Mesenteric fat pad (tissue), 1 donor: ENCODE results near the gene ZNF862. TPM values are rescaled to one million over a fixed set of nuclear protein-coding genes. Genes with fewer than 3 reads are reported as not detected.

ENCODE experiments used
- DNase-seq: peaks from one replicate; pipeline ENCODE4 v3.0.0-alpha.2; 2020; ENCODE audit warnings: low spot score
- long read RNA-seq: library from polyadenylated mRNA; unstranded; transcript quantifications from one replicate; pipeline ENCODE4 v2.0.0, GENCODE V29; 2020
- total RNA-seq: library from RNA; stranded (reverse); fragmentation: NEBNext Ultra II Directional; extraction: Animal tissue kit (Norgen Biotek cat#: 25700); gene quantifications from one replicate; pipeline ENCODE4 v1.2.1, GENCODE V29; 2021
- donor health status: DM: yes; HTN: yes; CAD: no.

ZNF862 gene
- 9.4 TPM for total RNA-seq
- long read RNA-seq, partial matches to known transcripts, result 1 of 6 reads
- long read RNA-seq, other reads (novel, unspliced or antisense), result 4 of 6 reads

DNA sequence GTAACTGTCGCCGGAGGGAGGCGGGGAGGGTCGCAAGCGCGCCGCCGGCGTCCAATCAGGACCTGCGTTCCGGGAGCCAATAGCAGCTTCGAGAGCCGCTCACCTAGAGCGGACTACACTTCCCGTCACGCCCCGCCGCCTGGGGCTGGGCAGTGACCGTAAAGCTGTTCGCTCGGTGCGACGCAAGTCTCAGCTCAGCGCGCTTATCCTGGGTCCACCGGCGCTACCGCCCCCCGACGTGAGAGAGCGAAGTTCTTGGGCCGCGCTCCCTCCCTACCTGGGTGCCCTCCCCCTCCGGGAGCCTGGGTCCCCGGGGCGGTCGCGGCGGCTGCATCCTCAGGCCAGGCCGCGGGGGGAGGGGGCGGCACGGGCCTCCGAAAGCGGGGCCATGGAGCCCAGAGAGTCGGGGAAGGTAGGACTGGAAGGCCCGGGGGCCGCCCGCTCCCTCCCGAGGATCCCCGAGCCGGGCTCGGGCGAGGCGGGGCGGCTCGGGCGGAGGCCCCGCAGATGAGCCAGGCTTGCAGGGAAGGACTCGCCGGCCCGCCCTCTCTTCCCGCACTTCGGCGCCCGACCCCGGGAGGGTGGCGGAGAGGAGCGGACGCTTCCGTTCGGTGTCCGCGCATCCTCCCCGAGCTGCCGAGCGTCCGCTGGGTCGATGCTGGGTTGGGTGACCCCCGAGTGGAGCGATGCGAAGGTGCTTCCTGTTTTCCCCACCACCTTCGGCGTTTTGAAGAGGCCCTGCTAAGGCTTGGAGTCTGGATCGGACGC, at the start of gene ZNF862:
Gene ZNF862, plus strand, starts transcription at position 152 of the 768 bp plus-strand sequence. Its CDS starts 237 bp downstream, at position 389.
- DNase-seq, result peak; percentile 99

DNA sequence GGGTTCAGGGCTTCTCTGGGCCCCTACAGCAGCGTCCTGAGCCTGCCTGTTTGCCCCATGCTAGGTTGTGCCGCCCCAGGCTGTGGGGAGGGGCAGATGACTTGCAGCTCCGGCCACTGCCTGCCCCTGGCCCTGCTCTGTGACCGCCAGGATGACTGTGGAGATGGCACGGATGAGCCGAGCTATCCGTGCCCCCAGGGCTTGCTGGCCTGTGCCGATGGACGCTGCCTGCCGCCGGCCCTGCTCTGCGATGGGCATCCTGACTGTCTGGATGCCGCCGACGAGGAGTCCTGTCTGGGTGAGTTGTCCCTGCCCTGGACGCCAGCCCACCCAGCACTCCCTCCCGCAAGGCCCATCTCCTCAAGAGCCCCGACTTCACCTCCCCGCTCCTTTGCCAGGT, 49.1 kb upstream of the ZNF862 start:
- no peak for DNase-seq

DNA sequence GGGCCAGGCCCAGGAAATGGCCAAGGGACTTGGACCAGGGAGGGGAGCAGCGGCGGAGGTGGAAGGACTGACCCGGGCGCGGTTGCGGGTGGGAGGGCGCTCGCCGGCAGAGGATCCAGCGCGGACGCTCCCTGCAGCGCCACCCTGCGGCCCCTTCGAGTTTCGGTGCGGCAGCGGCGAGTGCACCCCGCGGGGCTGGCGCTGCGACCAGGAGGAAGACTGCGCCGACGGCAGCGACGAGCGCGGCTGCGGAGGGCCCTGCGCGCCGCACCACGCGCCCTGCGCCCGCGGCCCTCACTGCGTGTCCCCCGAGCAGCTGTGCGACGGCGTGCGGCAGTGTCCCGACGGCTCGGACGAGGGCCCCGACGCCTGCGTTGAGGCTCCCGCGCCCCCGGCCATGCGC, 48.0 kb upstream of the ZNF862 start:
- no peak for DNase-seq

DNA sequence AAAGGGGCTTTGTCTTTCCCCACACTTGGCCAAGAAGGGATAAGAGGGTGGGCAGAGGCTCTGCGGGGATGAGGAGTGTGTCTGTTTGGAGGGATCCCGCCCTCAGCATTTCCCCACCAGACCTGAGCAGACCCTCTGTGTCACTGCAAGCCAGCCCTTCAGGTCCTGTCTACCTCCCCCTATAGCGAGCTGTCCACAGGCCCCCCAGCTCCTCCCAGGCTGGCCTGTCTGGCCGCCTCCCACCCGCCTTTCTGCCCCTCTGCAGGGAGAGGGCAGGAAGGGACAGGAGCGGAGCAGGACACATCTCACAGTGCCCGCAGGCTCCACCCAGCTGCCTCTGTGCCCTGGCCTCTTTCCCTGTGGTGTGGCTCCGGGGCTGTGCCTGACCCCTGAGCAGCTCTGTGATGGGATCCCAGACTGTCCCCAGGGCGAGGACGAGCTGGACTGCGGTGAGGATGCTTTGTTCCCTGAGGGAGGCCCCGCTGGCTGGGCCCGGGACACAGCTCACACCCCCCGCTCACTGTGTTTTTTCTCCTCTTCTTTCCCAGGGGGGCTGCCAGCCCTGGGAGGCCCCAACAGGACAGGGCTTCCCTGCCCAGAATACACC, 47.3 kb upstream of the ZNF862 start:
- no peak for DNase-seq

DNA sequence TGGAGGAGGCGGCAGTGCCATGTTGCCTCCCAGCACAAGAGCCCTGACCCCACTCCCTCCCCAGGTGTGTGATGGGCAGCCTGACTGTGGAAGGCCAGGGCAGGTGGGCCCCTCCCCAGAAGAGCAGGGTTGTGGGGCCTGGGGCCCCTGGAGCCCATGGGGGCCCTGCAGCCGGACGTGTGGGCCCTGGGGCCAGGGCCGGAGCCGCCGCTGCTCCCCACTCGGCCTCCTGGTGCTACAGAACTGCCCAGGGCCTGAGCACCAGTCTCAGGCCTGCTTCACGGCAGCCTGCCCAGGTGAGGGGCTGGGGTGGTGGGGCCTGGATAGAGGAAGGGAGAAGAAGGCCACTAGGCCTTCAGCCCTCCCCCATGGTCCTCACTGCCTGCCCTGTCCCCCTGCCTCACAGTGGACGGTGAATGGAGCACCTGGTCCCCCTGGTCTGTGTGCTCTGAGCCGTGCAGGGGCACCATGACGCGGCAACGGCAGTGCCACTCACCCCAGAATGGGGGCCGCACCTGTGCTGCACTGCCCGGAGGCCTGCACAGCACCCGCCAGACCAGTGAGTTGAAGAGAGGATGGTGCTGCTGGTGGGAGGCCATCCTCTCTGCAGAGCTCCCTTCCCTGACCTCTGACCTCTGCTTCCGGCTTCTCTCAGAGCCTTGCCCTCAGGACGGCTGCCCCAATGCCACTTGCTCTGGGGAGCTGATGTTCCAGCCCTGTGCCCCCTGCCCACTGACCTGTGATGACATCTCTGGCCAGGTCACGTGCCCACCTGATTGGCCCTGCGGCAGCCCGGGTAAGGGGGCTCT, 46.6 kb upstream of the ZNF862 start:
- DNase-seq, result no peak

DNA sequence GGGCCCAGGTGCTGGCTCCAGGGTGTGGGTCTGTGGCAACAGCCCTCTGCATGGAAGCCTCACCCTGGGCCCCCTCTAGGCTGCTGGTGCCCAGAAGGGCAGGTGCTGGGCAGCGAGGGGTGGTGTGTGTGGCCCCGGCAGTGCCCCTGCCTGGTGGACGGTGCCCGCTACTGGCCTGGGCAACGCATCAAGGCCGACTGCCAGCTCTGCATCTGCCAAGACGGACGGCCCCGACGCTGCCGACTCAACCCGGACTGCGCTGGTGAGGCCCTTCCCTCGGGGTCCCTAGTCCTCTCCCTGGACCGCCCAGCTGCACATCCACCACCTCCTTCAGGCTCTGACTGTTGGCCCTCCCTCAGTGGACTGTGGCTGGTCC, 46.0 kb upstream of the ZNF862 start:
- DNase-seq, result no peak

DNA sequence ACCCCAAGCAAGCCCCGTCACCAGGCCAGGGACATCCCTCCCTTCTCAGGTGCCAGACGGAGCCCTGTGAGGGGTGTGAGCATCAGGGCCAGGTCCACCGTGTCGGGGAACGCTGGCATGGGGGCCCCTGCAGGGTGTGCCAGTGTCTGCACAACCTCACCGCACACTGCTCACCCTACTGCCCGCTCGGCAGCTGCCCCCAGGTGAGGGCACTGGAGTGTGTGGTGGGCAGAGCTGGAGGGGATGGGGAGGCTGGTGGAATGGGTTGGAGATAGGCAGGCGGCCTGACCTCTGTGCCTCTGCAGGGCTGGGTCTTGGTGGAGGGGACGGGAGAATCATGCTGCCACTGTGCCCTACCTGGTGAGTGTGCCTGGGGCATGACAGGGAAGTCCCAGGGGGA, 44.9 kb upstream of the ZNF862 start:
- DNase-seq, result no peak

DNA sequence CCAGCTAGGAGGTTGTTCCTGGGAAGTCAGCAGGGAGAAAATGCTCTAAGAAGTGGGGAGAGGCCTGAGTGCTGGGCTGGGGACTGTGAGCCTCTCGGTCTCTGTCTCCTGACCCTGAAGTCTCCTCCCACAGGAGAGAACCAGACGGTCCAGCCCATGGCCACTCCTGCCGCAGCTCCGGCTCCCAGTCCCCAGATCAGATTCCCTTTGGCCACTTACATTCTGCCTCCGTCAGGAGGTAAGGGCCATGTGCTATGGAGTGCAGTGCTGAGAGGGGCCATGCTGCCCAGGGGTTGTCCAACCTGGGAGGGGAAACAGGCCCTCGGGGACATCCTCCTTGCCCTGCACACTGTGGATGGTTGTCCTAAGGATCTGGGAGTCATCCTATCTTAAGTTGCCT, 43.5 kb upstream of the ZNF862 start:
- DNase-seq, result no peak

DNA sequence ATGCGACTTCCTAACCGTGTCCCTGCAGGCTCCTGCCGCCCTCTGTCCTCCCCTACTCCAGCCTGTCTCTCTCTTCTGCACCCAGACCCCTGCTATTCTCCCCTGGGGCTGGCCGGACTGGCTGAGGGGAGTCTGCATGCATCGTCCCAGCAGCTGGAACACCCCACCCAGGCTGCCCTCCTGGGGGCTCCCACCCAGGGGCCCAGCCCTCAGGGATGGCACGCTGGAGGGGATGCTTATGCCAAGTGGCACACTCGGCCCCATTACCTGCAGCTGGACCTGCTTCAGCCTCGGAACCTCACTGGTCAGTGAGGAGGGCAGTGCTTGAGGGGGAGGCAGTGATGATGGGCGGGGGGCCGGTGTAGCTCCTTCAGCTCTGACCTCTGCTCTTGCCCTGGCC, 43.0 kb upstream of the ZNF862 start:
- no peak for DNase-seq

DNA sequence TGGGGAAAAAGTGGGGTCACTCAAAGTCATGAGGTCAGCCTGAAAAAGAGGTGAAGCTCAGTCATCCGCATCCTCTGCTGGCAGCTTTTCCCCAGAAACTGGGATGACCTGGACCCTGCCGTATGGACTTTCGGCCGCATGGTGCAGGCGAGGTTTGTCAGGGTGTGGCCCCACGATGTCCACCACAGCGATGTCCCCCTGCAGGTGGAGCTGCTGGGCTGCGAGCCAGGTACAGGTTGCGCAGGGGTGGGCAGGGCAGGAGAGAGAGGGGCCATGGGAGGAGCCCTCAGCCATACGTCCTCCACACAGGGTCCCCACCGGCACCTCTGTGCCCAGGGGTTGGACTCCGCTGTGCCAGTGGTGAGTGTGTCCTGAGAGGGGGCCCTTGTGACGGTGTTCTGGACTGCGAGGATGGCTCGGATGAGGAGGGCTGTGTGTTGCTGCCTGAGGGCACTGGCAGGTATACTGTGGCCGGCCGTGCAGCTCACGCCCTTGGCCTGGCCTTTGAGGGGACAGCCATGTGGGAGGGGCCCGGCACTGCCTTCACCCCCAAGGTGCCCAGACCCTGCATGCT, 41.8 kb upstream of the ZNF862 start:
- DNase-seq, result no peak

DNA sequence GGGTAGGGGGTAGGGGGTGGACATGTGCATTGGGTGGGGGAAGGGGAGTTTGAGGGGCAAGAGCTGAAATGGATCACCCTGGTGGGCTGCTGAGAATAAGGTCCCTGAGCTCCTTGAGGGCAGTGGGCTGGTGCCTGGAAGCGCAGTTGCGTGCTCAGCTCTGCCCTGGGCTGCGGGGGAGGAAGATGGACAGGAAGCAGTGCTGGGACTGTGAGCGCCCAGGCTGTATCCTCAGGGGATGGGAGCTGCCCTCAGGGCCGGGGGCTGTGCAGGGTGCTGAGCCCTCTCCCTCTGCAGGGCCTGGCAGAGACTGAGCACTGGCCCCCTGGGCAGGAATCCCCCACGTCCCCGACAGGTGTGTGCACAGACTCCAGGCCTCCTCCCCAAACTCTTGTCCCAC, 40.4 kb upstream of the ZNF862 start:
- DNase-seq, result no peak

DNA sequence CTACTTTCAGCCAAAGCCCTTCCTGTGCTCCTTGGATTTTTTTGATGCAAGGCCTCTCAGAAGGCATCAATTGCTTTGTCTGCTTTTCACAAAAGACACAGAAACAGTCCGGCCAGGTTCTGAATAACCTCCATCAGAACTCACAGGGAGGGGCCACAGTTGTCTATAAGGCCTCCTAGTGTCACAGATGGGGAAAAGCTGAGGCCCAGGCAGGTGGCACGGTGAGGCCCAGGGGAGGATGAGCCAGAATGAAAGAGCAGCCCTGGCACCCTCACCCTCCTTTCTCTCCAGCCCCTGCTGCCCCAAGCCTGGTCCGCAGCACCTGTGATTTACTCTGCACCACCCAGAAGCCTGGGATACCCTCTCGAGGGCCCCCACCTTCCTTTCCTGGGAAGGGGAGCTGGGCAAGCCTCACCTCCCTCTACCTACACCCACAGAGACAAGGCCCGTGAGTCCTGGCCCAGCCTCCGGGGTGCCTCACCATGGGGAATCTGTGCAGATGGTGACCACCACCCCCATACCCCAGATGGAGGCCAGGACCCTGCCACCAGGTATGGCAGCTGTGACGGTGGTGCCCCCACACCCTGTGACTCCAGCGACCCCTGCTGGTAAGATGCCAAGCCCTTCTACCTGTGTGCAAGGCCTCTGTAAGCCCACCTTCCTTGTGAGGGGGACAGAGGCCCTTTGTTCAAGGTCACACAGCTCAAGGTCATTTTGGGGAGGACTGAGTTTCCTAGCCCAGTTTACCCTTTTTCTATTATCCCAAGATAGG, 38.6 kb upstream of the ZNF862 start:
- DNase-seq, result no peak

DNA sequence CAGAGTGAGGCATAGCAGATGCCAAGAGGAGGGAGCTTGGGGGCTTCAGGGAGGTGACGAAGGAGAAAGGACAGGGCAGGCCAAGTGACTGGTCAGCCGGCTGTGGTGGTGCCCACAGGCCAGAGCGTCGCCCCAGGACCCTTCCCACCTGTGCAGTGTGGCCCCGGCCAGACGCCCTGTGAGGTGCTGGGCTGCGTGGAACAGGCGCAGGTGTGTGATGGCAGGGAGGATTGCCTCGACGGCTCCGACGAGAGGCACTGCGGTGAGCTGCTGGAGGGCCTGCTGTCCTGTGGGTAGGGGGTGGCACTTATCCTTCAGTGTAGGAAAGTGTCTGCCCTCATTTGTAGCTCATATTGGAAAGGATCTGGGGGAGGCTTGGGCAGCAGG, 38.0 kb upstream of the ZNF862 start:
- no peak for DNase-seq

DNA sequence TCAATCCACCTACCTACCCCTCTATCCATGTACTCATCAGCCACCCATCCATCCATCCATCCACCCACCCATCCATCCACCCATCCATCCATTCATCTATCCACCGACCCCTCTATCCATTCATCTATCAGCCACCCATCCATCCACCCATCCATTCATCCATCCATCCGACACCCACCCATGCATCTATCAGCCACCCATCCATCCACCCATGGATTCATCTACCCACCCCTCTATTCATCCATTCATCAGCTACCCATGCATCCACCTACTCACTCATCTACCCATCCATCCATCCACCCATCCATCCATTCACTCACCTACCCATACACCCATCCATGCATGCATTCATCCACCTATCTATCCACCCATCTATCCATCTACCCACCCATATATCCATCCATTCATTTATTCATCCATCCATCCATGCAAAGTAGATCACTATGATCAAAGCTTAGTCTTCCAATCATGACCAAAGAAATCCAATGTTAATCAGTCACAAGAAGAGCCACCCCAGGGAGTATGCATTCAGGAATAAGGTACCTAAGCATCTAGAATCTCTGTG, 37.1 kb upstream of the ZNF862 start:
- DNase-seq, result no peak

DNA sequence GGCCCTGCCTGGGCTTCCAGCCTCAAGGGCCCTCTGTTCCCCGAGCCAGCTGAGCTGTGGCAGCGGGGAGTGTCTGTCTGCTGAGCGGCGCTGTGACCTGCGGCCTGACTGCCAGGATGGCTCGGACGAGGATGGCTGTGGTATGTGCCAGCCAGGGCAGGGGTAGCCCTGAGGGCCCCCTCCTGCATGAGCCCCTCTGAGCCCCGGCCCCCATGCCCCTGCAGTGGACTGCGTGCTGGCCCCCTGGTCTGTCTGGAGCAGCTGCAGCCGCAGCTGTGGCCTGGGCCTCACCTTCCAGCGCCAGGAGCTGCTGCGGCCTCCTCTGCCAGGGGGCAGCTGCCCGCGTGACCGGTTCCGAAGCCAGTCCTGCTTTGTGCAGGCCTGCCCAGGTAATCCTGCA, 36.4 kb upstream of the ZNF862 start:
- no peak for DNase-seq

DNA sequence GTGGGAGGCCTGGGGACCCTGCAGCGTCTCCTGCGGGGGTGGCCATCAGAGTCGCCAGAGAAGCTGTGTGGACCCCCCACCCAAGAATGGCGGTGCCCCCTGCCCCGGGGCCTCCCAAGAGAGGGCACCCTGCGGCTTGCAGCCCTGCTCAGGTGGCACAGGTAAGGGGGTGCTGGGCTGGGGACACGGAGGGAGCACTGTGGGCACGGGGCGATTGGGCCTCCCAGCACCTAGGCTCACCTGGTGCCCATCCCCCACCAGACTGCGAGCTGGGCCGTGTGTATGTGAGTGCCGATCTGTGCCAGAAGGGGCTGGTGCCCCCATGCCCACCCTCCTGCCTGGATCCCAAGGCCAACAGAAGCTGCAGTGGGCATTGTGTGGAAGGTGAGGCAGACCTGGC, 35.2 kb upstream of the ZNF862 start:
- no peak for DNase-seq

DNA sequence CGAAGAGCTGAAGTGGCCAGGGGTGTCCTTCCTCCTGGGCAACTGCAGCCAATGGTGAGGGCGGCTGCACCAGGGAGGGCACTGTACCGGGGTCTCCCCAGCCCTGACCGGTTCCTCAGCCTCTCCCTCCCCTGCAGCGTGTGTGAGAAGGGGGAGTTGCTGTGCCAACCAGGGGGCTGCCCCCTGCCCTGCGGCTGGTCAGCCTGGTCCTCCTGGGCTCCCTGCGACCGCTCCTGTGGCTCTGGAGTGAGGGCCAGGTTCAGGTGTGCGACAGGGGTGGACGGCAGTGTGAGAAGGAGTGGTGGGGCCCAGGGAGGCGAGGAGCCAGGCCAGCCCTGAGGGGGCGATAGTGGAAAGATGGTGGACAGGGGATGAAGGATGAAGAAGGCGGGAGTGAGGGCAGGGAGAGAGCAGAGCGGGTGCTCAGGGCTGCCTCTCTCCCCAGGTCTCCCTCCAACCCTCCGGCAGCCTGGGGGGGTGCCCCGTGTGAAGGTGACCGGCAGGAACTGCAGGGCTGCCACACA, 34.6 kb upstream of the ZNF862 start:
- DNase-seq, result no peak

DNA sequence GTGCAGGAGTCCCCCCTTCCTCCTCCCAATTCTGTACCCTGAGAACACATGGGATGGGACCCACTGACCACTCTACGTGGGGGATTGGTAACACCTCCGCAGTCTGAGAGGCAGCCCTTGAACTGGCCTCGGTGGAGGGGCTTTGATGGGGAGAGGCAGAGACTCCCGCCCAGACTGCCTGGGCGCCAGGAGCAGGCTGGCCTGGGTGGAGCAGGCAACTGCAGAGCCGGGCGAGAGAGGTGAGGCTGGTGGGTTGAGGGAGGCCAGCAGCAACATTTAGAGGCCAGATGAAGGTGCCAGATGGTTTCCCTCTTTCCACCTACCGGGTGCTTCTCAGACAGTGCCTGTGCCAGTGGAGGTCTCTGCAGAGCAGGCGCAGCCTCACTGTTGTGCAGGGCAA, 34.1 kb upstream of the ZNF862 start:
- no peak for DNase-seq

DNA sequence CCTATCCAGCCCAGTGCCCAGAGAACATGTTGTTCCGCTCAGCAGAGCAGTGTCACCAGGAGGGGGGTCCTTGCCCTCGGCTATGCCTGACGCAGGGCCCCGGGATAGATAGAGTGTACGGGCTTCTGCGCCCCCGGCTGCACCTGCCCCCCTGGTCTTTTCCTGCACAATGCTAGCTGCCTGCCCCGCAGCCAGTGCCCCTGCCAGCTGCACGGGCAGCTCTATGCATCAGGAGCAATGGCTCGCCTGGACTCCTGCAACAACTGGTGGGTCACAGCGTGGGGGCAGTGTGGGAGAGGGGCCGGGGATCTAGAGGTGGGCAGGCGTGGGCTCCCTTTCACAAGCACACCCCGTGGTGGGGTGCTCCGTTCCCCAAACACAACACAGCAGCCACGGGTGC, 31.4 kb upstream of the ZNF862 start:
- no peak for DNase-seq

DNA sequence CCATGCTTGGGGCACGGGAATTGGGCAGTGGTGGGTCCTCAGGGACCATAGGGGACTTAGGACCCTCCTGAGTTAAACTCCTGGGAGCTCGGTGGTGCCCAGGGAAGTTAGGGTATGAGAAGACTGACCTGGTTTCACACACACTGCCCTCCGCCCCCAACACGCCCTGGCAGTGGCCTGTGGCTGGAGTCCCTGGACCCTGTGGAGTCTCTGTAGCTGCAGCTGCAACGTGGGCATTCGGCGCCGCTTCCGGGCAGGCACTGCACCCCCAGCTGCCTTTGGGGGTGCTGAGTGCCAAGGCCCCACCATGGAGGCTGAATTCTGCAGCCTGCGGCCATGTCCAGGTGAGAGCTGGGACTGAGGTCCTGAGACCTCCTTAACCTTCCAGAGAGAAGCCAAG, 29.9 kb upstream of the ZNF862 start:
- DNase-seq, result no peak

DNA sequence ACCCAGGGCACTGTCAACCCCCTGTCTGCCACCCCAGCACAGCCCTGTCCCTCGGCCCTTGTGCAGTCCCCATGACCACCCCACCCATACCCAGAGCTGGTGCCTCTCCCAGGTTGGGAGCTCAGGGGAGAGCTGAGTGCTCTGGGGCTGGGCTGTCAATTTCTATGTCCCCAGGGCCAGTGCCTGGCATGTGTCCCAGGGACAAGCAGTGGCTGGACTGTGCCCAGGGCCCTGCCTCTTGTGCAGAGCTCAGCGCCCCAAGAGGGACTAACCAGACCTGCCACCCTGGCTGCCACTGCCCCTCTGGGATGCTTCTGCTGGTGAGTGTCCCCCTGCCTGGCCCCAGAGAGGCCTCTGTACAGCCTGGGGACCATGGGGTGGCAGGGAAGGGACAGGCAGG, 29.0 kb upstream of the ZNF862 start:
- no peak for DNase-seq
